HCT116 (cell line): ENCODE measurements around the gene SMDT1. TPM values are rescaled to one million over a fixed set of nuclear protein-coding genes. Genes with fewer than 3 reads are reported as not detected.

Experiments
- ATAC-seq: fragments of 200-7000 bp; cut with Tn5 transposase; 2 replicates; pipeline ENCODE4 v1.9.1; 2020; ENCODE audit warnings: mild to moderate bottlenecking, moderate library complexity
- BruUV-seq: library from RNA; stranded (reverse); fragments of 400-500 nt; replicated peaks from 2 replicates; lab custom pipeline; 2021; lab: Mats Ljungman, UMichigan
- CTCF ChIA-PET: fragments of 300-600 bp; sonication (Branson Sonifier 250); formaldehyde crosslinking; loops from one replicate; lab custom pipeline; 2021; ENCODE audit warnings: antibody characterized with exemption; lab: Charles Lee
- POLR2A ChIA-PET: fragments of 300-600, 350-600 bp; sonication (Branson Sonifier 250); formaldehyde crosslinking; loops from one replicate; lab custom pipeline; 2021; ENCODE audit warnings: antibody characterized with exemption; lab: Charles Lee
- RAD21 ChIA-PET, 2 experiments: fragments of 300-600 bp; sonication (Branson Sonifier 250); formaldehyde crosslinking; loops; one replicate each; lab custom pipeline; 2023; ENCODE audit warnings: low total read pairs in 2 of 2; ENCODE audit not compliant: uncharacterized antibody in 2 of 2, unreplicated experiment in 2 of 2, low non-redundant PET in 1 of 2; lab: Charles Lee
- DNase-seq: peaks from one replicate; pipeline ENCODE4 v3.0.0-alpha.2; 2010; ENCODE audit warnings: low read depth, low spot score
- H2AFZ ChIP-seq: fragments of 200-600 bp; shearing (Covaris generic), sonication (generic); 2 replicates; pipeline ENCODE4 v1.6.1; 2017; ENCODE audit warnings: low read depth, mixed run types, mixed read lengths, antibody characterized with exemption, low read length; ENCODE audit not compliant: poor library complexity, severe bottlenecking
- H3K27ac ChIP-seq: 2 replicates; pipeline ENCODE4 v1.5.1; 2012; ENCODE audit warnings: low read depth, low read length
- H3K27me3 ChIP-seq: fragments of 200-600 bp; sonication (generic); 2 replicates; pipeline ENCODE4 v1.6.1; 2016; ENCODE audit warnings: mixed run types, low read length, mixed read lengths; ENCODE audit not compliant: insufficient read depth
- H3K36me3 ChIP-seq, 2 experiments: fragments of 200-500 bp in 1 of 2; fragments of 200-600 bp in 1 of 2; sonication (Bioruptor generic) in 1 of 2; sonication (generic) in 1 of 2; 2 replicates each; pipeline versions ENCODE4 v1.5.1 to v1.6.1; 2014 to 2016; ENCODE audit warnings: low read length in 2 of 2, inconsistent platforms in 1 of 2, mixed read lengths in 1 of 2, mixed run types in 1 of 2; ENCODE audit not compliant: insufficient read depth in 2 of 2, control insufficient read depth in 1 of 2
- H3K4me1 ChIP-seq, 2 experiments: fragments of 200-600 bp in 1 of 2; sonication (generic) in 1 of 2; 2 replicates each; pipeline versions ENCODE4 v1.5.1 to v1.6.1; 2012 to 2017; ENCODE audit warnings: low read length in 2 of 2, inconsistent platforms in 1 of 2, mild to moderate bottlenecking in 1 of 2, mixed read lengths in 1 of 2, mixed run types in 1 of 2, moderate library complexity in 1 of 2; ENCODE audit not compliant: insufficient read depth in 2 of 2, control insufficient read depth in 1 of 2
- H3K4me2 ChIP-seq: fragments of 200-600 bp; sonication (generic); 2 replicates; pipeline ENCODE4 v1.6.1; 2017; ENCODE audit warnings: mixed run types, low read length, mixed read lengths
- H3K4me3 ChIP-seq, 2 experiments: fragments of 200-600 bp in 1 of 2; sonication (generic) in 1 of 2; replicated peaks in 1 of 2; 2 replicates each; pipeline ENCODE4 v1.5.1; 2011 to 2016; ENCODE audit warnings: low read length in 2 of 2, control low read depth in 1 of 2, low read depth in 1 of 2, mild to moderate bottlenecking in 1 of 2, mixed read lengths in 1 of 2, mixed run types in 1 of 2
- H3K79me2 ChIP-seq: fragments of 200-600 bp; sonication (generic); 2 replicates; pipeline ENCODE4 v1.6.1; 2017; ENCODE audit warnings: mild to moderate bottlenecking, mixed run types, low read length, moderate library complexity, mixed read lengths; ENCODE audit not compliant: insufficient read depth
- H3K9ac ChIP-seq: fragments of 200-600 bp; sonication (generic); 2 replicates; pipeline ENCODE4 v1.6.1; 2016; ENCODE audit warnings: low read length, mixed read lengths
- H3K9me2 ChIP-seq: fragments of 200-600 bp; sonication (generic), shearing (Covaris generic); 2 replicates; pipeline ENCODE4 v1.6.1; 2017; ENCODE audit warnings: mixed run types, mild to moderate bottlenecking, moderate library complexity; ENCODE audit not compliant: insufficient read depth
- H3K9me3 ChIP-seq, 2 experiments: fragments of 200-500 bp in 1 of 2; fragments of 200-600 bp in 1 of 2; sonication (Bioruptor generic) in 1 of 2; sonication (generic) in 1 of 2; 2 replicates each; pipeline ENCODE4 v1.6.1; 2014 to 2017; ENCODE audit warnings: low read length in 2 of 2, mixed read lengths in 2 of 2, inconsistent platforms in 1 of 2, low read depth in 1 of 2, mild to moderate bottlenecking in 1 of 2, mixed run types in 1 of 2, moderate library complexity in 1 of 2; ENCODE audit not compliant: control insufficient read depth in 1 of 2, insufficient read depth in 1 of 2
- H4K20me1 ChIP-seq: fragments of 200-600 bp; sonication (generic), shearing (Covaris generic); 2 replicates; pipeline ENCODE4 v1.6.1; 2017; ENCODE audit warnings: mixed run types, mild to moderate bottlenecking, moderate library complexity; ENCODE audit not compliant: insufficient read depth
- FOSL1 ChIP-seq: IDR thresholded peaks from 2 replicates; pipeline ENCODE4 v1.6.1; 2012; ENCODE audit warnings: low read depth
- JUND ChIP-seq: IDR thresholded peaks from 2 replicates; pipeline ENCODE4 v1.6.1; 2012
- RAD21 ChIP-seq: IDR thresholded peaks from 2 replicates; pipeline ENCODE4 v1.6.1; 2012; ENCODE audit warnings: low read depth, mild to moderate bottlenecking
- SRF ChIP-seq: IDR thresholded peaks from 2 replicates; pipeline ENCODE4 v1.6.1; 2012; ENCODE audit warnings: low read depth
- TCF7L2 ChIP-seq: IDR thresholded peaks from 2 replicates; pipeline ENCODE4 v1.7.0; 2011; ENCODE audit warnings: borderline replicate concordance, inconsistent platforms; ENCODE audit not compliant: insufficient read depth, insufficient read length; ENCODE audit errors: extremely low read depth
- YY1 ChIP-seq: IDR thresholded peaks from 2 replicates; pipeline ENCODE4 v1.6.1; 2011; ENCODE audit warnings: low read length, low read depth, moderate library complexity, mild to moderate bottlenecking; ENCODE audit not compliant: insufficient replicate concordance; ENCODE audit errors: extremely low read depth
- ZNF274 ChIP-seq: fragments of 200-500 bp; sonication (Bioruptor generic); IDR thresholded peaks from 2 replicates; pipeline ENCODE4 v1.6.1; 2014; ENCODE audit warnings: mild to moderate bottlenecking, low read depth, low read length, inconsistent platforms
- intact Hi-C: fragments of 100-400 bp; cut with micrococcal nuclease; formaldehyde crosslinking; loops from 2 replicates; pipeline ENCODE4 v1.10.0; 2022
- total RNA-seq: library from RNA; stranded (reverse); gene quantifications from one replicate; pipeline ENCODE4 v1.2.1, GENCODE V29; 2021; ENCODE audit not compliant: unreplicated experiment

The SMDT1 gene
- total RNA-seq, 1 experiment from 2014 or later = 51.9 TPM

DNA sequence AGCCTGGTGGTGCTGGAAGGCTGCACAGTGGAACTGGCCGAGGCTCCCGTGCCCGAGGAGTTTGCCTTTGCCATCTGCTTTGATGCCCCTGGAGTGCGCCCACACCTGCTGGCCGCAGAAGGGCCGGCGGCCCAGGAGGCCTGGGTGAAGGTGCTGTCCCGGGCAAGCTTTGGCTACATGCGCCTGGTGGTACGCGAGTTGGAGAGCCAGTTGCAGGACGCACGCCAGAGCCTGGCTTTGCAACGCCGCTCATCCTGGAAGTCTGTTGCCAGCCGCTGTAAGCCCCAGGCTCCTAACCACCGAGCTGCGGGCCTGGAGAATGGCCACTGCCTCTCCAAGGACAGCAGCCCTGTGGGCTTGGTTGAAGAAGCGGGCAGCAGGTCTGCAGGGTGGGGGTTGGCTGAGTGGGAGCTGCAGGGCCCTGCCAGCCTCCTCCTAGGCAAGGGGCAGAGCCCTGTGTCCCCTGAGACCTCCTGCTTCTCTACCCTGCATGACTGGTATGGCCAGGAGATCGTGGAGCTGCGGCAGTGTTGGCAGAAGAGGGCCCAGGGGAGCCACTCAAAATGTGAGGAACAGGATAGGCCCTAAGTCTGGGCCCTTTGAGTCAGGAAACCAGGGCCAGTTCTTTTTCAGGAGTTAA is 1.9 kb upstream of the SMDT1 start:
- no peak overlapping the region for H3K27ac ChIP-seq
- H3K9me3 ChIP-seq = no peaks in the 10 kb centered on the region
- ChIA-PET CTCF (interaction anchor here (1.5 kb wide), 1 partner anchor 13 kb away, joined by 4 read pairs; the partner anchor contains the start of gene NDUFA6), POLR2A (interaction anchor here (3.8 kb wide), 1 partner anchor 13 kb away, joined by 27 read pairs; the partner anchor contains the start of gene NDUFA6), RAD21 (no interaction called here)
- H3K9ac ChIP-seq = no peak overlapping the region
- intact Hi-C loops = no loop called here
- peaks cover 12 to 19% of the 10 kb centered on the region in 2 experiments for H3K4me1 ChIP-seq
- H3K4me2 ChIP-seq = no peak overlapping the region
- no TSS peak for BruUV-seq
- peaks cover 3% of the 10 kb centered on the region for H3K79me2 ChIP-seq
- H4K20me1 ChIP-seq = no peaks in the 10 kb centered on the region
- H3K9me2 ChIP-seq = no peaks in the 10 kb centered on the region
- DNase-seq = no peak
- H2AFZ ChIP-seq = no peak overlapping the region
- no peak for TF ChIP-seq JUND
- no peak for TF ChIP-seq ZNF274
- no peak for TF ChIP-seq FOSL1
- TF ChIP-seq SRF = no peak
- TF ChIP-seq YY1 = no peak
- no peaks in the 10 kb centered on the region for H3K27me3 ChIP-seq
- no peaks in the 10 kb centered on the region for H3K36me3 ChIP-seq
- H3K4me3 ChIP-seq = no peak overlapping the region
- no peak for ATAC-seq

DNA sequence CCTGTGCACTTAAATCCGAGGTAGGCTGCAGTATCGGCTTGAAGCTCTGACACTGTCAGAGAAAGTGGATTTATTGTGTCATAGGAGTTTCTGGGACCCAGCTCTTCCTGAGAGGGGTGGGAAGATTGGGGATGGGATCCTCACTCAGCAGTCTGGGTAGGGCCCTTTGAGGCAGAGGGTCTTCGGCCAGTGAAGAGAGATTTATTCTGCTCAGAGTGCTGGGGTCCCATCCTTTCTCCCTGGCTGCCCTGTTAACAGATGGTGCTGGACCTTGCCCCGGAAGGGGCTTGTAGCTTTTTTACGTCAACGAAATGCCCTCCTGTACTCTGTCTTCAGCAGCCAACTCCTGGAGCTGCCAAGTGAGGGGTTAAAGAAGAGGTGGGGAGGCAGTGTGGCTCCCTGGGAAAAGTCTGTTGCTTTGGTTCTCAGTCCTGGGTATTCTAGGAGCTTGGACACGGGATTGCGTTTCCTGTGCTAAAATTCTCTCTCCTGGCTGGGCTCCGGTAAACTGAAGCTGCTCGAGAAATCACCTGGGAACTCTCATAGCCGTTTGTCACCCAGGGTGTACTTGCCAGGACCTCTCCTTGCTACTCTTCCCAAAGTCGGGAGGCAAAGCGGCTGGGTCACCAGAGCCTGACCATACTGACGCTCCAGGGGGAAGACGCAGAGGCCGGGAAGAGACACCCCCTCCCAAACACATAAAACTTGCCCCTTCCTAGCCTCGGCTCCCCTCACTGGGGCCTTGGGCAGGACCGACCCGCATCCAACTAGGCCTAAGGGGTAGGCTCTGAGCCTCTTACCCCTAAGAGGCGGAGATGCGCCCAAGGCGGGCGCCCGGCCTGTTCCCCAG is 806 bp upstream of the SMDT1 start:
- TF ChIP-seq RAD21 (no peak), TCF7L2 (no peak)
- TF ChIP-seq, all 23 proteins: peak for 0
- H3K9ac ChIP-seq = peak overlapping the region; percentile 70
- H3K79me2 ChIP-seq = peaks cover 3% of the 10 kb centered on the region
- H3K4me1 ChIP-seq = peaks cover 12 to 19% of the 10 kb centered on the region in 2 experiments
- peak overlapping the region; percentile 68 to 69 for H3K4me3 ChIP-seq
- H3K9me3 ChIP-seq = no peaks in the 10 kb centered on the region
- BruUV-seq = TSS peak; percentile 96
- POLR2A ChIA-PET = interaction anchor here (1.2 to 3.8 kb wide), 2 partner anchors 9 to 12 kb away, joined by 3 to 27 read pairs; partner anchors contain the start of gene NDUFA6
- peaks cover 0 to 2% of the 10 kb centered on the region in 2 experiments; a peak in 1 of 4 replicates for H3K36me3 ChIP-seq
- H3K4me2 ChIP-seq = peak overlapping the region; percentile 87
- H3K27ac ChIP-seq = peak overlapping the region; percentile 73
- intact Hi-C loops = no loop called here
- H4K20me1 ChIP-seq = no peaks in the 10 kb centered on the region
- RAD21 ChIA-PET = no interaction called here
- H2AFZ ChIP-seq = no peak overlapping the region
- ATAC-seq (peak; percentile 5), DNase-seq (no peak)
- CTCF ChIA-PET = interaction anchor here (1.3 to 1.5 kb wide), 3 partner anchors 8 to 381 kb away, joined by 3 to 4 read pairs (median 3); partner anchors contain the start of genes NAGA and NDUFA6
- no peaks in the 10 kb centered on the region for H3K9me2 ChIP-seq
- no peaks in the 10 kb centered on the region for H3K27me3 ChIP-seq
